Measurements from ENCODE around the gene NLK. TPM values are rescaled to one million over a fixed set of nuclear protein-coding genes. Genes with fewer than 3 reads are reported as not detected.
A peak's percentile ranks its signal among the peaks of the same experiment; 100 is the strongest.

NLK gene
- total RNA-seq, 6 experiments from 2014 or later: 8.8 to 10.6 (median 9.9) TPM

DNA sequence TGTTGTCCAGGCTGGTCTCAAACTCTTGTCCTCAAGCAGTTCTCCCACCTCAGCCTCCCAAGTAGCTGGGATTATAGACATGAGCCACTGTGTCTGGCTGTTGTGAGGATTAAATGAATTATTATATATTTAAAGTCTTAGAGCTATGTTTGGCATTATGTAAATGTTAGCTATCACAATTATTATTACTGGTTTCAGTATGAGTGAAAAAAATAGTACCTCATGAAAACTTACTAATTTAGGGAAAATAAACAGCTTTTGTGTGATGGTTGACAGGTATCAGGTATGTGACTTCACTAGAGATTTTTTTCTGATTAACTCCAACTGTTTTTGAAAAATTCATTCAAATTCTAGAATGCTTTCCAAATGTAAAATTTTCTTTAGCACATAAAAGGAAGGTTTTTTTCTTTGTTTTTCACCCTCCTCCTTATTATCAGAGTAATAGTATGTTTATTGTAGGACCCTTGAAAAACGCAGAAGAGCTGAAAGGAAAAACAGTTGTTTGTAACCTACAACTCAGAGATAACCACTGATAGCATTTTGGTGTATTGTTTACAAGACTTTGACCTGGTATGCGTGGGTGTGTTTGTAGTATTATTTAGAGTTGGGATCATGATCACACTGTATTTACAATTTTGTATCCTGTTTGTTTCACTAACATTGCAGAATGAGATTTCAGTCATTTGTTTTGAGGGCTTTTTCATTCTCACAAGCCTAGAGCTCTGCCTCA lies 13.2 kb downstream of the NLK start:
- Histone ChIP-seq H3K4me1 (peaks cover 0 to 44% (median 13%) of the 10 kb centered on the region in 4 donors), H3K36me3 (no peaks in the 10 kb centered on the region), H3K9me3 (no peaks in the 10 kb centered on the region), H3K4me3 (no peak overlapping the region), H3K27ac (peak overlapping the region in 2 of 3 donors; percentile 35 to 42), H3K27me3 (no peaks in the 10 kb centered on the region)
- 13% methylated on average over 2 of the region's 2 CpGs for WGBS (ENCODE audit: insufficient coverage, low coverage, low lambda C conversion rate, missing lambda C conversion rate)
- ATAC-seq (peak; percentile 33 to 80 (median 70)), DNase-seq (no peak)
- no peak for TF ChIP-seq POLR2A (IDR thresholded peaks at IDR 0.05)
- TF ChIP-seq, protein P1, sequence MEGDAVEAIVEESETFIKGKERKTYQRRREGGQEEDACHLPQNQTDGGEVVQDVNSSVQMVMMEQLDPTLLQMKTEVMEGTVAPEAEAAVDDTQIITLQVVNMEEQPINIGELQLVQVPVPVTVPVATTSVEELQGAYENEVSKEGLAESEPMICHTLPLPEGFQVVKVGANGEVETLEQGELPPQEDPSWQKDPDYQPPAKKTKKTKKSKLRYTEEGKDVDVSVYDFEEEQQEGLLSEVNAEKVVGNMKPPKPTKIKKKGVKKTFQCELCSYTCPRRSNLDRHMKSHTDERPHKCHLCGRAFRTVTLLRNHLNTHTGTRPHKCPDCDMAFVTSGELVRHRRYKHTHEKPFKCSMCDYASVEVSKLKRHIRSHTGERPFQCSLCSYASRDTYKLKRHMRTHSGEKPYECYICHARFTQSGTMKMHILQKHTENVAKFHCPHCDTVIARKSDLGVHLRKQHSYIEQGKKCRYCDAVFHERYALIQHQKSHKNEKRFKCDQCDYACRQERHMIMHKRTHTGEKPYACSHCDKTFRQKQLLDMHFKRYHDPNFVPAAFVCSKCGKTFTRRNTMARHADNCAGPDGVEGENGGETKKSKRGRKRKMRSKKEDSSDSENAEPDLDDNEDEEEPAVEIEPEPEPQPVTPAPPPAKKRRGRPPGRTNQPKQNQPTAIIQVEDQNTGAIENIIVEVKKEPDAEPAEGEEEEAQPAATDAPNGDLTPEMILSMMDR (IDR thresholded peaks at IDR 0.05): no peak
- intact Hi-C loops (cut with DNase I): no loop called here

DNA sequence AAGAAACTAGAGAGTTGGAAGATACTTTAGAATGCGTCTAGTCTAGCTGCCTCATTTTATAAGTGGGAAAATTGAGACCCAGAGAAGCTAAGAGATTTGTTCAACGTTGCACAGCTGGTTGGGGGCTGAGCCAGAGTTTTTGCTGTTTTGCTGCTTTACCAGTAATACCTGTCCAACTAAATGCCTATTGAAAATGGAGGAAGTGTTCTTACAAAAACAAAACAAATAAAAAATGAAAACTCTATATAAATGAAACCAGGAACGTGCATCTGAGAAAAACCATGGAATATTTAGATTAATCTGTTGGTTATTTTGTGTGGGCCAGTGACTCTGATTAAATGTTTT lies 13.8 kb downstream of the NLK start:
- TF ChIP-seq, protein P1 (IDR thresholded peaks at IDR 0.05): no peak
- TF ChIP-seq POLR2A (IDR thresholded peaks at IDR 0.05): no peak
- H3K4me1 ChIP-seq: peaks cover 0 to 44% (median 13%) of the 10 kb centered on the region in 4 donors
- H3K9me3 ChIP-seq: no peaks in the 10 kb centered on the region
- no peaks in the 10 kb centered on the region for H3K36me3 ChIP-seq
- intact Hi-C loops (cut with DNase I): no loop called here
- H3K4me3 ChIP-seq: no peak overlapping the region
- H3K27me3 ChIP-seq: no peaks in the 10 kb centered on the region
- WGBS (ENCODE audit: insufficient coverage, low coverage, low lambda C conversion rate, missing lambda C conversion rate): 40% methylated on average over 3 of the region's 3 CpGs
- DNase-seq (no peak), ATAC-seq (no peak)
- H3K27ac ChIP-seq: peak overlapping the region in 2 of 3 donors; percentile 35 to 42

DNA sequence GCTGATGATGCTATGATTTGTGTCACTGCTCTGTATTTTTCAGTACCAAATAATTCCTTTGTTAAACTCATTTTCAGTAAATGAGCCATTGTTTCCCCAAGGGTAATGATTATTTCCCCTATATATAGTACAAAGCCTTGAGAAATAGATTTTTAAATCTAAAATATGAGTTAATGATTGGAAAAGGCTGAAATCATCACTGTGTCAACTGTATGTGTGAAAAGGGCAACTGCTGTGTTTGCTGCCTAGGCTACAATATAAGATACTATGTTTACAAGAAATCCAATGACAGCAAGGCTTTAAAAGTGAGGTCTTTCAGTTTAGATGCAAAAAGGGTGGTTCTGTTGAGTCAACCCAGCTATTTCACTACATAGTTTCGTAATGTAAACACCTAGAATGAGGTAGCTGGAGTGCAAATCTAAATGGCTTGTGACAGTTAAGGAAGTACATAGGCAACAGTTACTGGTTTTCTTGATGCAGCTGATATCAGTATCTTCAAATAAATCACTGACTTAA lies 15.3 kb downstream of the NLK start:
- intact Hi-C loops (cut with DNase I): no loop called here
- peaks cover 0 to 31% (median 7%) of the 10 kb centered on the region in 4 donors for H3K4me1 ChIP-seq
- no peak for DNase-seq

DNA sequence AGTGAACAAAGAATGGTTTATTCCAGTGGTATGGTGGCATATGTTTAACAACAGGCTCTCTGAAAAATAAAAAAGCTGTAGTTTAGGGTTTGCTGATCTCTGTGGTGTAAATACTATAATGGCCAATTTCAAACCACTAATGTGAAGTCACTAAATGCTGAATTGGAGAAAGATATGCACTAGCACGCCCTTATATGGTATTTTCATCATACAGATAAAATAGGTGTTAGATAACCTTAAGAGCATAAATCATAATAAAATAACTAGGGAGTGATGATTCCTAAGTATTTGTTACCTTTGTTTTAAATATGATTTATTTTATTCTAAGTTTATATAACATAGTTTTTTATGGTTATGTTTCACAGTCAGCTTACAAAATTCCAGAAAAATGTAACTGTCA lies 17.2 kb downstream of the NLK start:
- 94% methylated on average over 1 of the region's 1 CpG for WGBS (ENCODE audit: insufficient coverage, low coverage, low lambda C conversion rate, missing lambda C conversion rate)

More for the DNA sequence above, 15.3 kb downstream of the NLK start:
- ATAC-seq: peak; percentile 31 to 69 (median 56)
- no peak overlapping the region for H3K27ac ChIP-seq
- no peaks in the 10 kb centered on the region for H3K9me3 ChIP-seq
- 20% methylated on average over 1 of the region's 1 CpG for WGBS (ENCODE audit: insufficient coverage, low coverage, low lambda C conversion rate, missing lambda C conversion rate)
- TF ChIP-seq, protein P1 (IDR thresholded peaks at IDR 0.05): no peak
- no peak for TF ChIP-seq POLR2A (IDR thresholded peaks at IDR 0.05)
- H3K36me3 ChIP-seq: no peaks in the 10 kb centered on the region
- no peaks in the 10 kb centered on the region for H3K27me3 ChIP-seq
- no peak overlapping the region for H3K4me3 ChIP-seq

More for the DNA sequence above, 17.2 kb downstream of the NLK start:
- Histone ChIP-seq H3K4me3 (no peak overlapping the region), H3K36me3 (no peaks in the 10 kb centered on the region), H3K4me1 (peaks cover 0 to 14% (median 3%) of the 10 kb centered on the region in 4 donors), H3K27ac (no peak overlapping the region), H3K9me3 (no peaks in the 10 kb centered on the region), H3K27me3 (no peaks in the 10 kb centered on the region)
- no peak for DNase-seq
- intact Hi-C loops (cut with DNase I): no loop called here
- ATAC-seq: no peak
- TF ChIP-seq, protein P1 (IDR thresholded peaks at IDR 0.05): no peak
- no peak for TF ChIP-seq POLR2A (IDR thresholded peaks at IDR 0.05)
